NCI-H510A (cell line): Measurements from ENCODE around the gene FRS2.

Experiments
- DNase-seq: peaks from one replicate; lab custom pipeline; 2025; lab: John Stamatoyannopoulos, UW

The FRS2 gene

GRCh38 chr12:69464428-69464827 lies 5.8 kb upstream of the FRS2 start:
- DNase-seq, result no peak

DNA sequence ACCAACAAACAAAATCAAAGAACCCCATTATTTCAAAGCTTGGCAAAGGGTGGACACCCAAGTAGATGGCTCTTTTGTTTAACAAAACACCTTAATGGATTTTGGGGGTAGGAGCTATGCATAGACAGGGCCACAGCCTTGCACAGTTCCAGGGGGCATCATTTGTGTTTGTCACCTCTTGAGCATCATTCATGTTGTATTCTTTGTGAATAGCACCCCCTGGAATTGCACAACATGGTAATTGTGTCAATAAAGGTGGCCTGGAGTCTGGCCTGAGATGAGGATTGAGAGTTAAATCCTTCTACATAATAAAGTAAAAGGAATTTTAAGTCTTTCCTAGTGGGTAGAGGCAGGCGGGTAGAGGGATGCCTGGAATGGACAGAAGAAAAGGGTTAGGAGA lies 3.3 kb upstream of the FRS2 start:
- DNase-seq, result no peak

DNA sequence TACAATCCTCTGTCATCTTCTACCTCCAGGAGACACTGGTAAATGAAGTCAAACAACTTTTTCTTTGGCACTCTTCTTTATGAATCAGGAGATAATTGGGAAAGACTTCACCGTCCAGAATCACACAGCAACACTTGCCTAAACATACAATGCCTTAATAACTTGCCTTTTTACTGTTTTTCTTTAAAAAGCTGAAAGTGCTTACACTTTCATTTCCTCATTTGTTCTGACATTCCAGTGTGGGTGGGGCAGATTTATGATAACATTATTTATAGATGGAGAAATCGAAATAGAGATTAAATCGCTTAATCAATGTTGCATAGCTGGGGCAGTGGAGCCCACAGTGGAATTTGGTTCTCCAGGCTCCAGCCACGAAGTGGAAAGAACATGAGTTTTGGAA lies 2.8 kb upstream of the FRS2 start:
- no peak for DNase-seq

GRCh38 chr12:69468237-69469026 lies 1.8 kb upstream of the FRS2 start:
- no peak for DNase-seq

- DNase-seq, result no peak
Observed at GRCh38 chr12:69469854-69470188, 367 bp upstream of the FRS2 start.

- no peak for DNase-seq
Observed at GRCh38 chr12:69471076-69471430, 865 bp downstream of the FRS2 start.

DNA sequence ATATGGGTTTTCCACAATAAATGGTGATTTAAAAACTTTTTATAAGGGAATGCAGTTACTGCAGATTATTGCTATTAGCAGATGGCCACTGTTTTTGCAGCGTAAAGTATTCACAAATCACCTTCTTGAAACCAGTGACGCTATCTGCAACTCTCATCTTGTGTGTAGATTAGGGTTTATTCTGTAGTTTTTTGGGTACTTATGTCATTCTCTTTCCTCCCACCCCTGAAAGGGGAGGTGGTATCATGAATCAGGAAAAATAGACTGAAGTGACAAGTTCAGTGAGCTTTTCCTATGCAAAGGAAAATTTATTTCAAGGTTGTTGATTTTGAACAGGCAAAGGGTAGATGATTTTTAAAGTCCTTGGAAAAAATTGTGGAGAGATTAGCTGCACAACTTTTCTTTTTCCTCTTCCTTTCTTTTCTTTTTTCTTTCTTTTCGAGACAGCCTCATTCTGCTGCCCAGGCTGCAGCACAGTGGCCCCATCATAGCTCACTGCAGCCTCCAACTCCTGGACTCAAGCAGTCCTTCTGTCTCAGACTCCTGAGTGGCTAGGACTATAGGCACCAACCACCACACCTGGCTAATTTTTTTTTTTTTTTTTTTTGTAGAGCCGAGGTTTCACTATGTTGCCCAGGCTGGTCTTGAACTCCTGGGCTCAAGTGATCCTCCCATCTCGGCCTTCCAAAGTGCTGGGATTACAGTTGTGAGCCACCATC lies 1.6 kb downstream of the FRS2 start:
- no peak for DNase-seq

GRCh38 chr12:69473262-69473661 lies 3.1 kb downstream of the FRS2 start:
- no peak for DNase-seq

- DNase-seq, result no peak
Observed at GRCh38 chr12:69474456-69474855, 4.3 kb downstream of the FRS2 start.

DNA sequence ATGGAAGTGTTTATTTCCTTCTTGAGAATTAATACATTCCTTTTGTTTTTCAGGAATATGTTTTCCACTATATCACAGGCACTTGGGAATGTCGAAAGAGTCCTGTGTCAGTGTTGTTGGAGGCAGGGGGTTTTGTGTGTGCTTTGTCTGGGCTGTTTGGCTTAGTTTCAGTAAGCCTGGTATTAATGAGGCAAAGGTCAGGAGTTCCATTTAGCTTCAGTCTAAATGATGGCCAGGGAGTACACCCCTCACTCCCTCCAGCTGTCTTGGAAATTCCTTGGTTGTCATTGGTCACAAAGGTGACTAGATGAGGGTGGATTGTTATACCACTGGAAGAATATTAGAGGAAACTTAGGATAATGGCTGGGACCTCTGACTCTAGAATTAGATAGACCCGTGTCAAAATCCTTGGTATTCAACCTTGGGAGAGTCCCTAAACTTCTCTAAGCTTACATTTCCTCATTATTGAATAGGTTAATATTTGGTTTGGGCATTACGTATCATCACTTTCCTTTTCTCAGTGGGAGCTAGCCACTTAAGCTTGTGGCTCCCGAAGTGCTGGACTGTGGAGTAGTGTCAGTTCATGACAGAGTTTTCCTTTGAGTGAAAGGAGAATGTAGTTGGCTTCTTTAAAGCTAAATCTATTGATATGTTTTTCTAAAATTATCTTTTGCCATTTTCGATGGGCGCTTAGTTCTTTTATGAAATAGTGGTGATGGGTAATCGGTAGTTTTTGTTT lies 5.2 kb downstream of the FRS2 start:
- no peak for DNase-seq

DNA sequence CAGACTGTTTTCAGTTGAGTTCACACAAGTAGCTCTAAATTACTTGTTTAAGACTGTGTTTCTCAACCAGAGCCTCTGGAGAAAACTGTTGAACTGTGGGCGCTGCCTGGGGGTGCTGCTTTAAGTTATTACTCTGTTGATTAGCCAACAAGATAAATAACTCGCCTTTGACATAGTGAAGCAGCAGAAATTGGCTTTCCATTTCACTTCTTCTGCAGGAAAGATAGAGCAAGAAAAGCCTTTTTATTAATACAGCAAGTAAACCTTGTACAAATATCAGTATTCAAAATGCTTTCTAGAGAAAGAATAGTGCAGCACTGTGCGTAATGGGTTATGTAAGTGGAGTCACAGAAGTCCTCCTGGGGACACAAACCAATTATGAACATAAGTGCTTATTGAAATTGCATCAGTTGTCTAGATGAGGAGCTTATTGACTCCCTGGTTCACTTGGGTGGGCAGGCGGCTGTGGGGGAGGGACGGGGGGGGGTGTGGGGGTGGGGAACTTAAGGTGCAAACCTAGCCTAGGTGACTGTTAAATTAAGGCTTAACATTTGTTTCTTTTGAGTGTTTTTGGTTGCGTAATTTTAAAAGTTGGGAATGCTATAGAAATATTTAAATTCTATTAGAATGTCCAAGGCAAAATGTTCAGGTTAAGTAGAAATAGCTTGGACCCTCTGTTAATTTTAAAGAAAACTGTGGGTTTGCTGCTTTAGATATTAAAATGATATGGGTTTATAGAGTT lies 6.3 kb downstream of the FRS2 start:
- no peak for DNase-seq

DNA sequence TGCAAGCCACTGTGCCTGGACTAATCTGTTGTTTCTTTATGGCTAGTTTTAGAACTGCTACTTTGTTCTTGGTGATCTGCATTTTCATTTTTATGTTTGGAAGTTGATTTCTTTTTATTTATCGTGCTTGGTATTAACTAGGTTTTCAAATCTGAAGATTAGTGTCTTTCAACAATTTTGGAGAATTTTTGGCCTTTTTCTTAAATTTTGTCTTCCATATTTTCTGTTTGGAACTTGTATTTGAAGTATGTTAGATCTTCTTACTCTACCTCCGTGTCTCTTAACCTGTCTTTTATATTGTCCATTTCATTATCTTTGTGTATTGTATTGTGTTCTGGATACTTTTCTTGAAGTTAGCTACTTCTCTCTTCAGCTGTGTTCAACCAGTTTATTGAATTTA lies 9.5 kb downstream of the FRS2 start:
- no peak for DNase-seq

DNA sequence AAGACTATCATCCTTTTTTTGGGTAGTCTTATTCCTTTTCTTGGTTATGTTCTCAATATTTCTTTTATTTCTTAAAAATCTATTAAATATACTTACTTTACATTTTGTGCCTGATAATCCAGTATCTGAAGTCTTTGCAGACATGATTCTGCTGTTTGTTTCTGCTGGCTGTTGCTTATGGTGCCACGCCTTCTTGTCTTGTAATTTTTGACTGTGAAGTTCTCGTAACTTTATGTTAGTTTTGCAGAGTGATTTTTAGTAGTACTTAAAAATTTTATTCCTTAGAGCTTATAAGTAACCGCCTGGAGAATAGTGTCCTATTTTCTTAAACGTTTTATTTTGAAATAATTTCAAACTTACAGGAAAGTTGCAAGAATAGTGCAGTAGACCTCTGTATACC lies 10.5 kb downstream of the FRS2 start:
- no peak for DNase-seq

GRCh38 chr12:69481133-69481532 lies 10.9 kb downstream of the FRS2 start:
- no peak for DNase-seq

- DNase-seq, result no peak
Observed at GRCh38 chr12:69483700-69484099, 13.5 kb downstream of the FRS2 start.

GRCh38 chr12:69484428-69484827 lies 14.2 kb downstream of the FRS2 start:
- DNase-seq, result no peak

- no peak for DNase-seq
Observed at GRCh38 chr12:69490920-69491643, 20.9 kb downstream of the FRS2 start.

- no peak for DNase-seq
Observed at GRCh38 chr12:69492739-69493138, 22.6 kb downstream of the FRS2 start.

- DNase-seq, result no peak
Observed at GRCh38 chr12:69495071-69495470, 24.9 kb downstream of the FRS2 start.

DNA sequence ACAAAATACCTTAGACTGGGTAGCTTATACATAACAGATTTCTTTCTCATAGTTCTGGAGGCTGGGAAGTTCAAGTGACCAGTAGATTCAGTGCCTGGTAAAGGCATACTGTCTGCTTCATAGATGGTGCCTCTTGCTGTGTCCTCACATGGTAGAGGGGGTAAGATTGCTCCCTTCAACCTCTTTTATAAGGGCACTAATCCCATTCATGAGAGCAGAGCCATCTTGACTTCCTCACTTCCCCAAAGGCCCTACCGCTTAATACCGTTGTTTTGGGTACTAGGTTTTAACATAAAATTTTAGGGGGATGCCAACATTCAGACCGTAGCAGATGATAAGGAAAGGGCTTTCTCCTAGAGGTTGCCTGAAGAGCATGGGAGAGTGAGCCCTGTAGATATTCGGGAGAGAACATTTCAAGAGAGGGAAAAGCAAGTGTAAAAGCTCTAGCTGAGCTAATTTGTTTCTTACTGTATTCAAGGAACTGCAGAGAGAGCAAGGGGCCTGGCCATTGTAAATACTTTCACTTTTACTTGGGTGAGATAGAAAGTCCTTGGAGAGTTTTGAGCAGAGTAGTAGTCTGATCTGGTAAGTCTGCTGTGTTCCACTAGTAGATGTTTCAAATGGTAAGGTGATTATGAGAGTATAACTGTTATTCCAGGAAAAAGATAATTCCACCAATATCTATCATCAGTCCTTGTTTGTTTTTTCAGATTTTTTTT lies 27.3 kb downstream of the FRS2 start:
- DNase-seq, result no peak

- no peak for DNase-seq
Observed at GRCh38 chr12:69500631-69501030, 30.4 kb downstream of the FRS2 start.
